ENCODE results near the gene GAGE12H. TPM values are rescaled to one million over a fixed set of nuclear protein-coding genes. Genes with fewer than 3 reads are reported as not detected.

The GAGE12H gene
- total RNA-seq, 1 experiment from 2014 or later: not detected

DNA sequence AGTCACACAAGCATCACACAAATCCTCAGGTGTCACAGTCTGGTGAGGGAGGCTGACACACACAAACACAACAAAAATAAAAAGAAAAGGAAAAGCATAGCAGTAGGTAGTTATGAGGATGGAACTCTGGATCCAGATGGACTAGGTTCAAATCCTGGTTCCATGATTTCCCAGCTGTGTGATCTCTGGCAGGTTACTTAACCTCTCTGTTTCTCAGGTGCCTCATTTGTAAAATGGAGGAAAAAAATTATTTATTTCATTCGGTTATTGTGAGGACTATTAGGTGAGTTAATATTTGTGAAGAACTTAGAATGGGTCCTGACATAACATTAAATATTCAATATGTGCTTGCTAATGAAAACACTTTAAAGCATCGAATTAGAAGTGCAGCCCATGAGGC, 38.8 kb downstream of the GAGE12H start:
- no CpG with 5 or more reads among the region's 2 CpGs for WGBS (ENCODE audit: extremely low coverage, insufficient read length, low lambda C conversion rate)

More for the DNA sequence above, 38.8 kb downstream of the GAGE12H start:
- H3K36me3 Mint-ChIP-seq (ENCODE audit: insufficient read depth in 1 of 3, low read depth in 3 of 3): no peaks in the 10 kb centered on the region; a peak in 2 of 7 replicates
- H3K27ac Mint-ChIP-seq: no peak overlapping the region
- Histone ChIP-seq H3K27ac (ENCODE audit: insufficient read length, low read depth, low read length) (no peak overlapping the region), H3K4me2 (ENCODE audit: insufficient read depth, insufficient read length, low read length) (no peak overlapping the region), H4K91ac (ENCODE audit: insufficient read length, low read depth, low read length) (no peak overlapping the region), H2BK12ac (ENCODE audit: insufficient read length, low read depth, low read length) (no peak overlapping the region), H3K23ac (ENCODE audit: insufficient read length, low read depth, low read length) (no peak overlapping the region), H3K79me1 (ENCODE audit: insufficient read depth, low read depth, low read length, poor library complexity, severe bottlenecking) (no peaks in the 10 kb centered on the region), H3K79me2 (ENCODE audit: insufficient read depth, low read length) (no peaks in the 10 kb centered on the region), H2AFZ (ENCODE audit: low read length) (no peak overlapping the region), H4K5ac (ENCODE audit: insufficient read length, low read depth, low read length) (no peak overlapping the region), H3K14ac (ENCODE audit: insufficient read depth, low read length) (no peak overlapping the region), H3K27me3 (ENCODE audit: insufficient read depth, low read length) (no peaks in the 10 kb centered on the region), H3K9ac (ENCODE audit: extremely low read depth, insufficient read length, low read length) (no peak overlapping the region), H3K4me1 (ENCODE audit: insufficient read depth, low read length) (no peaks in the 10 kb centered on the region), H2BK120ac (ENCODE audit: low read depth, low read length, poor library complexity, severe bottlenecking) (no peak overlapping the region), H4K8ac (replicated peaks; ENCODE audit: insufficient read length, low read depth, low read length) (no peak overlapping the region), H3K9me3 (ENCODE audit: control insufficient read depth, low read depth, low read length) (peaks cover 23% of the 10 kb centered on the region), H2BK5ac (ENCODE audit: insufficient read length, low read length) (no peak overlapping the region), H3K18ac (ENCODE audit: insufficient read length, low read depth, low read length) (no peak overlapping the region), H2BK15ac (ENCODE audit: low read depth, low read length) (no peak overlapping the region), H3T11ph (ENCODE audit: low read length) (no peak overlapping the region), H4K20me1 (ENCODE audit: control insufficient read depth, insufficient read depth, insufficient read length) (no peaks in the 10 kb centered on the region), H3K4ac (ENCODE audit: low read depth, low read length) (no peak overlapping the region), H2AK5ac (ENCODE audit: insufficient read length, low read length) (no peak overlapping the region), H3K23me2 (ENCODE audit: insufficient read length, low read depth, low read length, poor library complexity, severe bottlenecking) (no peaks in the 10 kb centered on the region), H2BK20ac (ENCODE audit: low read depth, low read length, poor library complexity, severe bottlenecking) (no peak overlapping the region), H3K56ac (ENCODE audit: insufficient read length, low read depth, low read length) (no peak overlapping the region)
- peaks cover 2% of the 10 kb centered on the region for H3K27me3 Mint-ChIP-seq (ENCODE audit: low read depth)
- no peak overlapping the region for H3K4me3 Mint-ChIP-seq
- H3K4me1 Mint-ChIP-seq: peaks cover 0 to 5% of the 10 kb centered on the region in 2 experiments; a peak in 2 of 4 replicates
- DNase-seq: no peak
- peaks cover 53 to 55% of the 10 kb centered on the region in 2 experiments for H3K9me3 Mint-ChIP-seq
- TF ChIP-seq, protein P1, sequence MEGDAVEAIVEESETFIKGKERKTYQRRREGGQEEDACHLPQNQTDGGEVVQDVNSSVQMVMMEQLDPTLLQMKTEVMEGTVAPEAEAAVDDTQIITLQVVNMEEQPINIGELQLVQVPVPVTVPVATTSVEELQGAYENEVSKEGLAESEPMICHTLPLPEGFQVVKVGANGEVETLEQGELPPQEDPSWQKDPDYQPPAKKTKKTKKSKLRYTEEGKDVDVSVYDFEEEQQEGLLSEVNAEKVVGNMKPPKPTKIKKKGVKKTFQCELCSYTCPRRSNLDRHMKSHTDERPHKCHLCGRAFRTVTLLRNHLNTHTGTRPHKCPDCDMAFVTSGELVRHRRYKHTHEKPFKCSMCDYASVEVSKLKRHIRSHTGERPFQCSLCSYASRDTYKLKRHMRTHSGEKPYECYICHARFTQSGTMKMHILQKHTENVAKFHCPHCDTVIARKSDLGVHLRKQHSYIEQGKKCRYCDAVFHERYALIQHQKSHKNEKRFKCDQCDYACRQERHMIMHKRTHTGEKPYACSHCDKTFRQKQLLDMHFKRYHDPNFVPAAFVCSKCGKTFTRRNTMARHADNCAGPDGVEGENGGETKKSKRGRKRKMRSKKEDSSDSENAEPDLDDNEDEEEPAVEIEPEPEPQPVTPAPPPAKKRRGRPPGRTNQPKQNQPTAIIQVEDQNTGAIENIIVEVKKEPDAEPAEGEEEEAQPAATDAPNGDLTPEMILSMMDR (conservative IDR thresholded peaks at IDR 0.05): no peak
